HG03354 (cell line): Measurements from ENCODE around the gene KLHL24.
"Not testable (repeated sequence)": the region's sequence is repeated elsewhere in the genome, so short reads cannot be mapped to it uniquely, and the experiment has no call there.

Source experiments
- ATAC-seq: cut with Tn5 transposase; IDR thresholded peaks from one replicate; pipeline ENCODE4 v1.9.1; 2021; ENCODE audit warnings: mild to moderate bottlenecking; ENCODE audit not compliant: unreplicated experiment, poor library complexity, severe bottlenecking

Gene KLHL24

DNA sequence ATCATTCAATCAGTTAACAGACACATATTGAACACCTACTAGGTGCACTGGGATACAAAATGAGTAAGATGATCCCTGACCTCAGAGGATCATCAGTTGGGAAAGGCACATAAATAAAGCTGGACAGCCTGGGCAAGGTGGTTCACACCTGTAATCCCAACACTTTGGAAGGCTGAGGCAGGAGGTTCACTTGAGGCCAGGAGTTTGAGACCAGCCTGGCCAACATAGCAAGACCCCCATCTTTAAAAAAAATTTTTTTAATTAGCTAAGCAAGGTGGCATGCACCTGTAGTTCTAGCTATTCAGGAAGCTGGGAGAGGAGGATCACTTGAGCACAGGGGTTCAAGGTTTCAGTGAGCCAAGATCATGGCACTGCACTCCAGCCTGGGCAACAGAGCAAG lies 3.7 kb upstream of the KLHL24 start:
- ATAC-seq = no peak

DNA sequence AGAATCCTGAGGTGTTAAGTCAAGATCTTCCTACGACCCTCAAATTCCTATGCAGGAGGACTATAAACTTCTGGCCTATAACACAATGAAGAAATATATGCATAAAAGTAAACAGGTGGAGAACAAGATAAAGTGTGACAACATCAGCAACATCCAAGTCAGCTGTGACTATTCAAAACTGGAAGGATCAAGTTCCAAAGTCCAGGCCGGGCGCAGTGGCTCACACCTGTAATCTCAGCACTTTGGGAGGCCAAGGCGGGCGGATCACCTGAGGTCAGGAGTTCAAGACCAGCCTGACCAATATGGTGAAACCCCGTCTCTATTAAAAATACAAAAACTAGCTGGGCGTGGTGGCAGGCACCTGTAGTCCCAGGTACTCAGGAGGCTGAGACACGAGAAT lies 2.7 kb upstream of the KLHL24 start:
- ATAC-seq = not testable (repeated sequence)

DNA sequence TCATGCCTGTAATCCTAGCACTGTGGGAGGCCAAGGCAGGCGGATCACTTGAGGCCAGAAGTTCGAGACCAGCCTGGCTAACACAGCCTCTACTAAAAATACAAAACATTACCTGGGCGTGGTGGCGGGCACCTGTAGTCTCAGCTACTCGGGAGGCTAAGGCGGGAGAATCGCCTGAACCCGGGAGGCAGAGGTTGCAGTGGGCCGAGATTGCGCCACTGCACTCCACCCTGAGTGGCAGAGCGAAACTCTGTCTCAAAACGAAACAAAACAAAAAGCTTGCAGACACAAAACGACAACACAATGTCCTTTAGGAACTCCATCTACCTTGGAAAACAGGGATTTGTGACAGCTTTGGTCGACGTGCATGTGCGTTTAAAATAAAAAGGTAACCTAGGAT lies 716 bp upstream of the KLHL24 start:
- ATAC-seq = no peak

DNA sequence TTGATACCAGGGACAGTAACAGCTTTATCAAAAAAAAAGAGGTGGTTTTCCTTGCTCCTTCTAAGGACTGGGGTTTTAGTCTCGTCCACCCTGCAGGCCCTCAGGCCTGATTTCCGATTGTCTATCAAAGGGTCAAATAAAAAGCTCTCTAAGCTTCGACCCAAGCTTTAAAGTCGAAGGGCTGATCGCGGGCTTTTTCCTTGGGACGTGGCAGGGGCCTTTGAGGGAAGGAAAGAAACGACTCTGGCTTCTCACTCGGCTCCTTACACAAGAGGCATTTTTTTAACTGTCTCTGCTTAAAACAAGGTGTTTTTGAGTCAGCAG lies 354 bp upstream of the KLHL24 start:
- no peak for ATAC-seq

DNA sequence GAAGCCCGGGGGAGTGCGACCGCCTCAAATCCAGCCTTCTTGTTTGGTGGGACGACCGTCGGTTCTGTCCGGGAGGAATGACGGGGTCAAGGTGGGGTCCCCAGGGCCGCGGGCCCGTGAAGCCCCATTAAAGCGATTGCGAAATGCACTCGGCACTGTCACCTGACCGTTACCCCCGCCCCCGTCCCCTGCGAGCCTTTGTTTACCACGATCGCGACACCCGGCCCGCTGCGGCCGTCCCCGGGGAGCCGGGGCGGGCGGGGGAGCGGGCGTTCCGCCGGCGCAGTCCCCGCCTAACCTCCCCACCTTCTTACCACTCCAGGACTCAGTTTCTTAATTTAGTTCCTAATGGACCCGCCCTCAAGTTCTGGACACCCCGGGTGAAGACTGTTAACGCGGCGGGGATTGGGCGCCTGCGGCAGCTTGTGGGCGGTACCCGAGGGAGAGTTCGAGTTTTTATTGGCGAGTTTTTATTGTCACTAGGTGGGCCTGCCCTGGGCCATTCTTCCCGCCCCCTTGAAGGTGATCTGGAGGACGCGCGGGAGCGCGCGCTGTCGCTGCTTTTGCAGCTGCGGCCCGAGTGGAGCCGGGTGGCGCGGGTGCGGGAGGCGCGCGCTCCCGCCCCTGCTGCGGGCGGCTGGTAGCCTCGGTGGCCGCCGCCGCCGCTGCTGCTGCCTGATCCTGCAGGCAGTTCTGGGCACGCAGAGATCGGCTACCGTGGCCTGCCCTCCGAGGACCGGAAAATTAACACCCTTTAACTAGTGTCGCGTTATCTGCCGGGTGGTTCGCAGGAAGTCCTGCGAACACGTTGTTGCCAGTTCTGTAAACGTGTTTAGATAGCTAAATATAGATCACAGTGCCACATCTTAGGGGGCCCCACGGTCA lies 1.0 kb downstream of the KLHL24 start:
- ATAC-seq = peak; percentile 84

DNA sequence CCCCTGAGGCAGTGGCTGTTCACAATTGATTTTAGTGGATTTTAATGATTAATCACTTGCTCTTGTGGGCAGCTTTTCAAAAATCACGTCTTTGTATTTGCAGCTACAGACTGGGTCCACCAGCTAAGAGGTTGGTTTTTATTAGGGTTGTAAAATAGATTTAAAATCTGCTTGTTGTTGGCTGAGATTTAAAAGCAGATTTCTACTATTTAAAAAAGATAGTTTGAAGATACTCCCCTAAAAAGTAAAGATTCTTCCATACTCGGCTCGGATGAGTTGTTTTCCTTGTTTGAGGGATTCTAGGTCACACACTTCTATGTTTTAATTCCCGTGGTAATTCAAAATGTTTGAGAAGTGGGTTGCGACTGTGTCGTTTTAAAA lies 1.7 kb downstream of the KLHL24 start:
- ATAC-seq = no peak

GRCh38 chr3:183637633-183638032 lies 2.2 kb downstream of the KLHL24 start:
- not testable (repeated sequence) for ATAC-seq

- ATAC-seq = no peak
Observed at GRCh38 chr3:183638101-183638852, 2.9 kb downstream of the KLHL24 start.

DNA sequence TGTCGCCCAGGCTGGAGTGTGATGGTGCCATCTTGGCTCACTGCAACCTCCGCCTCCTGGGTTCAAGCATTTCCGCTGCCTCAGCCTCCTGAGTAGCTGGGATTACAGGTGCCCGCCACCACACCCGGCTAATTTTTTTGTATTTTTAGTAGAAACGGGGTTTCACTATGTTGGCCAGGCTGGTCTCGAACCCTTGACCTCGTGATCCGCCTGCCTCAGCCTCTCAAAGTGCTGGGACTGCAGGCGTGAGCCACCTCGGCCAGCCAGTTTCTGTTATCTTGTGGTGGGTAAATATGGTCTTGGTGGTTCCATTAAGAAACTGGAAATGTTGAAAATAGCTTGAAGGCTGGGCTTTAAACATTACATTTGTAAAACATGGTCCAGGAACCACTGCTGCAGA lies 5.2 kb downstream of the KLHL24 start:
- not testable (repeated sequence) for ATAC-seq

DNA sequence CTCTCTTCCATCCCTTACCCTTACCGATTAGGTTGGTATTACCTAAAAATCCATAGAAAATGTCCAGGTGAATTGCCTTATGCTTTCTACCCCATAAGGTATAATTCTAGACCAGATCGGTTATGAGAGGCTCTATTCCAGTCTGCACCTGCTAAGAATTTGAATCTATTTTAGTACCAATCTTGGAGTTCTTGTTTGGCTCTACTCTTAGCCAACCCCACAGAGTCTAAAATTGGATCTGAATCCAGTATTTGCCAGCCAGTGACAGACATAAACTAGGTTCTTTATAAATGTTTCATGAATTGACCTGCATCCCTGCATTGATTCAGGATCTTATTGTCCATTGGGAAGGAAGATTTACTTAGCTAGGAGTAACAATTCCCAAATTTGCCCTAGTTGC lies 6.5 kb downstream of the KLHL24 start:
- ATAC-seq = no peak

- no peak for ATAC-seq
Observed at GRCh38 chr3:183644244-183644643, 8.8 kb downstream of the KLHL24 start.

GRCh38 chr3:183645254-183645653 lies 9.8 kb downstream of the KLHL24 start:
- no peak for ATAC-seq

DNA sequence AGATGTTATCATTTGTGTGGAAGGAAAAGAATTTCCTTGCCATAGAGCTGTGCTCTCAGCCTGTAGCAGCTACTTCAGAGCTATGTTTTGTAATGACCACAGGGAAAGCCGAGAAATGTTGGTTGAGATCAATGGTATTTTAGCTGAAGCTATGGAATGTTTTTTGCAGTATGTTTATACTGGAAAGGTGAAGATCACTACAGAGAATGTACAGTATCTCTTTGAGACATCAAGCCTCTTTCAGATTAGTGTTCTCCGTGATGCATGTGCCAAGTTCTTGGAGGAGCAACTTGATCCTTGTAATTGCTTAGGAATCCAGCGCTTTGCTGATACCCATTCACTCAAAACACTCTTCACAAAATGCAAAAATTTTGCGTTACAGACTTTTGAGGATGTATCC lies 15.1 kb downstream of the KLHL24 start:
- ATAC-seq = no peak

DNA sequence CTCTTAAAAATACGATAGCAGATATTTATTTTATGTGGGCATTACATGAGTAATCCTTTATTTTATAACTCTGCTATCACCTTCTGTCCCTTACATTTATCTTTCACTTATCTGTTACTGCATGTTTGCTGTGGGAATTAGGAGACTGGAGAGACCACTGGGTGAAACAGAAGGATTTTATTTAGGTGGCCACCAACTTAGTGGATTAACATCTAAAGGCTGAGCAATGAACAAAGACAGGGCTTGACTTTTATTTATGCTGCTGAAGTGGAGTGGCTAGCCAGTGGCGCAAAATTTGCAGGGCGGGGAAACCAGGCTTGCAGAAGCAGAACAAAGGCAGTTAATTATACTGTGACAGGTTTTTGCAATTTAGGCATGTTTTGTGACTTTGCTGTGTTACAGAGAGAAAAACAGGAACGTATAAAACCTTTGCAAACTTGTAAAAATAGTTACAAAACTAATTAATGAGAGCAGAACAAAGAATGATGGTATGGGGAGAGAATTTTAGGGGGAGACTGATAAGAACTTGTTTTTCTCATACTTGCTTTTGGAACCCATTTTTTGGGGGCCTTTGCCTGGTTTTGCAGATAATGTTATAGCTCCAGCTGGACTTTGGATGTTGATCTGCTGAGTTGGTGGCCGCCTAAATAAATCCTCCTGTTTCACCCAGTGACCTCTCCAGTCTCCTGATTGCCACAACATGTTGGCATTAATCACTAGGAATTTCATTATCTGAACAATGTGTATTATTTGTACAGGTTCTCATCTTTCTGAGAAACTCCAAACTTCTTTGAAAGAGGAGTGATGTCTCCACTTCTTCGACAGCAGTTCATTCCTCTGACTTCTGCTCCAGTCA lies 18.0 kb downstream of the KLHL24 start:
- no peak for ATAC-seq

DNA sequence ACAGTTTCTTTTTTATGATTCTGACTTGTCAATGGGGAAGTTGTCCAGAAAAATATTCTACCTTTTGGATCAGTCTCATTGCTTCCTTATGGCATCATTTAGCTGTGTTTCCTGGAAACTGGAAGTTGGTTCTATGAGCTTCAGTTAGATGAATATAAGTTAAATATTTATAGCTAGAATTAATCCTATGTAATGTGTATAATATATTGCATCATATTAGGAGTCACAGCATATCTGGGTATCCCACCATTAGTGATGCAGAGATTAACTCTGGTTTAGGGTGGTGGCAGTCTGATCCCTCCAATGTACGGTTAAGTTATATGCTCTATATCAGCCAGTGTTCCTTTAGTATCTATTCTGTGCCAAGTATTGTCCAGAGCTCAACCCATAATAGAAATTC lies 19.3 kb downstream of the KLHL24 start:
- no peak for ATAC-seq

- no peak for ATAC-seq
Observed at GRCh38 chr3:183662099-183662498, 26.7 kb downstream of the KLHL24 start.

DNA sequence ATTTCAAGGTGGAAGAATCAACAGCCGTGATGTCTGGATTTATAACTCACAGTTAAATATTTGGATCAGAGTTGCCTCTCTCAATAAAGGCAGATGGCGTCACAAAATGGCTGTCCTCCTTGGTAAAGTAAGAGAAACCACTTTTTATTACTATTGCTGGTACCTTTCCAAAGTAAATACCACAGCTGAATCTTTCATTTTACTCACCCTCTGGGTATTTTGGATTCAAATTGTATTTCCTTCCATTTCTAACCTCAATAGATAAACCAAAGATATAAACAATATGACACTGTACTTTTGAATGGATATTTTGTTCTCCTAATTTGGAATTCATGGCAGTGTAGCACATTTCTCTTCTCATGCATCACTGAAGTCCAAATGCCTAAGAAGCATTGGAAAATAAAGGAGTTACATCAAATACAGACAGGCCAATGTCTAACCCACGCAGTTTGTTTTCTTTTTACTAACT lies 29.5 kb downstream of the KLHL24 start:
- no peak for ATAC-seq

GRCh38 chr3:183680061-183680460 lies 44.6 kb downstream of the KLHL24 start:
- ATAC-seq = no peak

DNA sequence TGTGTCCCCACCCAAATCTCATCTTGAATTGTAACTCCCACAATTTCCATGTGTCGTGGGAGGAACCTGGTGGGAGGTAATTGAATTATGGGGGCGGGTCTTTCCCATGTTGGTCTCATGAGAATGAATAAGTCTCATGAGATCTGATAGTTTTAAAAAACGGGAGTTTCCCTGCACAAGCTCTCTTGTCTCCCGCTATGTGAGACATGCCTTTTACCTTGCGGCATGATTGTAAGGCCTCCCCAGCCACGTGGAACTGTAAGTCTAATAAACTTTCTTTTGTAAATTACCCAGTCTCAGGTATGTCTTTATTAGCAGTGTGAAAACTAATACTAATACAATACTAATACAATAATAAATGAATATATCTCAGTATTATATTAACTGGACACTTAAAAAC lies 52.3 kb downstream of the KLHL24 start:
- ATAC-seq = no peak

DNA sequence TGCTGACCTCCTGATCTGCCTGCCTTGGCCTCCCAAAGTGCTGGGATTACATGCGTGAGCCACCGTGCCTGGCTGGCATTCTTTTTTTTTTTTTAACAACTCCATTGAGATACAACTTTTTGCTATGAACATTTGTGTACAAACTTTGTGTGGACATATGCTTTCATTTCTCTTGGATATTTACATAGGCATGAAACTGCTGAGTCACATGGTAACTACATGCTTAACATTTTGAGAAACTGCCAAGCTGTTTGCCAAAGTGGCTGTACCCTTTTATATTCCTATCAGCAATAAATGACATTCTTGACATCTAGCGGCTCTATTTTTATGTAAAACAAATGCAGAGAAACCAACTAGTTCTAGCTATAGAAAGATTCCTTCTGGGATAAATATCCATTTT lies 53.5 kb downstream of the KLHL24 start:
- no peak for ATAC-seq
